H1 (cell line): ENCODE data around the gene CCNYL1. TPM values are rescaled to one million over a fixed set of nuclear protein-coding genes. Genes with fewer than 3 reads are reported as not detected.

Experiments
- CTCF ChIA-PET: fragments of 300-600 bp; sonication (Branson Sonifier 250); formaldehyde crosslinking; loops from one replicate; lab custom pipeline; 2021; ENCODE audit not compliant: partially characterized antibody; lab: Charles Lee
- POLR2A ChIA-PET: fragments of 300-600 bp; sonication (Branson Sonifier 250); formaldehyde crosslinking; loops from one replicate; lab custom pipeline; 2021; ENCODE audit warnings: inconsistent platforms; ENCODE audit not compliant: partially characterized antibody; lab: Charles Lee
- DNase-seq, 2 experiments: peaks; one replicate each; pipeline versions ENCODE4 v3.0.0 to v3.0.0-alpha.2; 2010 to 2022; ENCODE audit warnings: low spot score in 2 of 2, low read depth in 1 of 2, mixed read lengths in 1 of 2
- FAIRE-seq: peaks from 2 replicates; lab custom pipeline; 2011; peaks lifted over from hg19 to GRCh38; lab: Jason Lieb, UNC
- H2AFZ ChIP-seq: 2 replicates; pipeline ENCODE4 v1.8.1; 2012; ENCODE audit warnings: low read length, inconsistent platforms
- H2AK5ac ChIP-seq: 2 replicates; pipeline ENCODE4 v1.6.1; 2013; ENCODE audit warnings: low read depth, low read length
- H2BK120ac ChIP-seq: replicated peaks from 2 replicates; pipeline ENCODE3; 2013; ENCODE audit warnings: low read depth, low read length, inconsistent platforms
- H2BK12ac ChIP-seq: 2 replicates; pipeline ENCODE4 v1.6.1; 2013; ENCODE audit warnings: low read depth, low read length
- H2BK15ac ChIP-seq: 2 replicates; pipeline ENCODE4 v1.6.1; 2013; ENCODE audit warnings: low read length
- H2BK20ac ChIP-seq: 2 replicates; pipeline ENCODE4 v1.6.1; 2013; ENCODE audit warnings: low read length
- H2BK5ac ChIP-seq: 2 replicates; pipeline ENCODE4 v1.6.1; 2013; ENCODE audit warnings: low read depth, low read length
- H3K14ac ChIP-seq: 2 replicates; pipeline ENCODE4 v1.6.1; 2013; ENCODE audit warnings: inconsistent platforms; ENCODE audit not compliant: insufficient read length
- H3K18ac ChIP-seq: 2 replicates; pipeline ENCODE4 v1.6.1; 2013; ENCODE audit warnings: low read length; ENCODE audit errors: extremely low read depth
- H3K23ac ChIP-seq: 2 replicates; pipeline ENCODE4 v1.6.1; 2013; ENCODE audit warnings: inconsistent platforms; ENCODE audit not compliant: insufficient read length
- H3K23me2 ChIP-seq: 2 replicates; pipeline ENCODE4 v1.6.1; 2013; ENCODE audit warnings: low read depth, low read length
- H3K27ac ChIP-seq: 2 replicates; pipeline ENCODE4 v1.6.1; 2011; ENCODE audit warnings: low read depth, low read length, inconsistent platforms
- H3K27me3 ChIP-seq, 4 experiments: replicated peaks in 1 of 4; 1 replicate in 1 of 4; 2 replicates in 3 of 4; pipeline versions ENCODE4 v1.6.1 to v1.8.1; 2011 to 2013; ENCODE audit warnings: low read length in 3 of 4, mild to moderate bottlenecking in 3 of 4, inconsistent platforms in 2 of 4, mixed read lengths in 2 of 4, moderate library complexity in 1 of 4; ENCODE audit not compliant: control insufficient read depth in 3 of 4, insufficient read depth in 3 of 4; ENCODE audit errors: extremely low read depth in 1 of 4
- H3K36me3 ChIP-seq, 4 experiments: 2 replicates each; pipeline versions ENCODE4 v1.6.1 to v1.8.1; 2011 to 2013; ENCODE audit warnings: mild to moderate bottlenecking in 4 of 4, low read length in 3 of 4, moderate library complexity in 2 of 4, control low read depth in 1 of 4, inconsistent platforms in 1 of 4; ENCODE audit not compliant: insufficient read depth in 4 of 4, control insufficient read depth in 2 of 4
- H3K4ac ChIP-seq: replicated peaks from 2 replicates; pipeline ENCODE3; 2013; ENCODE audit warnings: low read length, low read depth, mixed read lengths, inconsistent platforms; ENCODE audit not compliant: insufficient read length
- H3K4me1 ChIP-seq, 4 experiments: replicated peaks in 1 of 4; 1 replicate in 1 of 4; 2 replicates in 3 of 4; pipeline versions ENCODE4 v1.6.1 to v1.8.1; 2011 to 2013; ENCODE audit warnings: low read length in 3 of 4, inconsistent platforms in 2 of 4, mixed read lengths in 1 of 4; ENCODE audit not compliant: insufficient read depth in 4 of 4, control insufficient read depth in 3 of 4
- H3K4me2 ChIP-seq, 2 experiments: 2 replicates each; pipeline versions ENCODE4 v1.6.1 to v1.8.1; 2011 to 2013; ENCODE audit warnings: low read depth in 2 of 2, low read length in 2 of 2, control low read depth in 1 of 2, inconsistent platforms in 1 of 2, mild to moderate bottlenecking in 1 of 2; ENCODE audit not compliant: insufficient read depth in 1 of 2
- H3K4me3 ChIP-seq, 4 experiments: fragments of 200-600, 300-600 bp in 1 of 4; sonication (generic), shearing (Covaris generic), sonication (Bioruptor Twin) in 1 of 4; 2 replicates each; pipeline versions ENCODE4 v1.5.1 to v1.8.1; 2011 to 2016; ENCODE audit warnings: low read length in 4 of 4, low read depth in 3 of 4, control low read depth in 2 of 4, inconsistent platforms in 2 of 4, mild to moderate bottlenecking in 2 of 4, mixed read lengths in 1 of 4, moderate library complexity in 1 of 4; ENCODE audit not compliant: insufficient read depth in 2 of 4; ENCODE audit errors: extremely low read depth in 1 of 4
- H3K56ac ChIP-seq: replicated peaks from 2 replicates; pipeline ENCODE3; 2013; ENCODE audit warnings: low read depth, mild to moderate bottlenecking, mixed read lengths, low read length, inconsistent platforms; ENCODE audit not compliant: insufficient read length
- H3K79me1 ChIP-seq: 2 replicates; pipeline ENCODE4 v1.6.1; 2013; ENCODE audit warnings: low read depth, low read length, control low read depth
- H3K79me2 ChIP-seq, 2 experiments: 2 replicates each; pipeline versions ENCODE4 v1.6.1 to v1.8.1; 2012 to 2013; ENCODE audit warnings: low read length in 2 of 2, mild to moderate bottlenecking in 2 of 2, inconsistent platforms in 1 of 2; ENCODE audit not compliant: insufficient read depth in 2 of 2, control insufficient read depth in 1 of 2
- H3K9ac ChIP-seq, 4 experiments: replicated peaks in 1 of 4; 1 replicate in 1 of 4; 2 replicates in 3 of 4; pipeline versions ENCODE4 v1.6.1 to v1.8.1; 2011 to 2013; ENCODE audit warnings: low read depth in 3 of 4, low read length in 3 of 4, control low read depth in 2 of 4, mild to moderate bottlenecking in 2 of 4, moderate library complexity in 2 of 4, inconsistent platforms in 1 of 4; ENCODE audit errors: extremely low read depth in 1 of 4
- H3K9me3 ChIP-seq, 2 experiments: 2 replicates each; pipeline versions ENCODE4 v1.6.1 to v1.8.1; 2012 to 2013; ENCODE audit warnings: mild to moderate bottlenecking in 2 of 2, moderate library complexity in 2 of 2, control low read depth in 1 of 2, inconsistent platforms in 1 of 2, low read depth in 1 of 2, low read length in 1 of 2, mixed read lengths in 1 of 2; ENCODE audit not compliant: insufficient read depth in 2 of 2
- H4K20me1 ChIP-seq, 2 experiments: replicated peaks in 1 of 2; 2 replicates each; pipeline versions ENCODE3 to v1.8.1; 2011 to 2013; ENCODE audit warnings: inconsistent platforms in 2 of 2, low read length in 2 of 2, mild to moderate bottlenecking in 1 of 2; ENCODE audit not compliant: insufficient read depth in 2 of 2, control insufficient read depth in 1 of 2
- H4K5ac ChIP-seq: 2 replicates; pipeline ENCODE4 v1.6.1; 2013; ENCODE audit warnings: low read length, low read depth, mixed read lengths, inconsistent platforms; ENCODE audit not compliant: insufficient read length
- H4K8ac ChIP-seq: 2 replicates; pipeline ENCODE4 v1.8.0; 2013; ENCODE audit warnings: mild to moderate bottlenecking, moderate library complexity, low read length, inconsistent platforms; ENCODE audit not compliant: insufficient read depth; ENCODE audit errors: extremely low read depth
- H4K91ac ChIP-seq: replicated peaks from 2 replicates; pipeline ENCODE3; 2013; ENCODE audit warnings: low read length, mixed read lengths, inconsistent platforms; ENCODE audit not compliant: insufficient read length
- ASH2L ChIP-seq: fragments of 200-600, 300-600 bp; sonication (generic); IDR thresholded peaks from one replicate; pipeline ENCODE4 v1.7.1; 2017; ENCODE audit warnings: low read length
- BACH1 ChIP-seq: IDR thresholded peaks from 2 replicates; pipeline ENCODE4 v1.6.1; 2012; ENCODE audit warnings: low read length, improper control_type of control experiment
- SIX5 ChIP-seq: IDR thresholded peaks from 2 replicates; pipeline ENCODE4 v1.6.1; 2011; ENCODE audit warnings: mild to moderate bottlenecking, low read depth, low read length
- SP4 ChIP-seq: IDR thresholded peaks from 2 replicates; pipeline ENCODE4 v1.6.1; 2012; ENCODE audit warnings: low read length, inconsistent platforms
- TCF12 ChIP-seq: IDR thresholded peaks from 2 replicates; pipeline ENCODE4 v1.6.1; 2011; ENCODE audit warnings: low read depth, mild to moderate bottlenecking, low read length
- WGBS, 2 experiments: shearing (Covaris generic) in 1 of 2; methylation state at CpG; one replicate each; pipeline versions ENCODE4 v1.1.6 to v1.1.7; 2013 to 2015; ENCODE audit warnings: low lambda C conversion rate in 2 of 2, mixed read lengths in 2 of 2, inconsistent platforms in 1 of 2, low coverage in 1 of 2, missing lambda C conversion rate in 1 of 2; ENCODE audit not compliant: insufficient replicate concordance in 2 of 2, insufficient coverage in 1 of 2, insufficient read length in 1 of 2; ENCODE audit errors: extremely low coverage in 1 of 2, missing lambda C conversion rate in 1 of 2; 5-methylcytosine and 5-hydroxymethylcytosine counted together
- polyA plus RNA-seq, 7 experiments: library from polyadenylated mRNA; depleted of rRNA in 3 of 7; stranded (reverse) in 5 of 7; unstranded in 2 of 7; fragments of >200 nt in 5 of 7; fragments of 200-250 nt in 2 of 7; gene quantifications; 1 replicate in 5 of 7; 2 replicates in 1 of 7; 4 replicates in 1 of 7; pipeline versions ENCODE4 v1.2.1 to v1.2.3, GENCODE V29; 2011 to 2013; ENCODE audit warnings: missing spikeins in 2 of 7, mixed read lengths in 2 of 7
- total RNA-seq: library from RNA; stranded (reverse); fragmentation: NEBNext Ultra II Directional; extraction: Animal tissue kit (Norgen Biotek cat#: 25700); gene quantifications from 2 replicates; pipeline ENCODE4 v1.2.1, GENCODE V29; 2021
- TF ChIP-seq, protein P1 (sequence below): IDR thresholded peaks from 2 replicates; pipeline ENCODE4 v1.6.1; 2012; ENCODE audit warnings: low read length, inconsistent platforms

The CCNYL1 gene
- total and polyA plus RNA-seq, 2 of the 8 experiments (the other 6 are each of a cell fraction or from before 2014, with no cell fraction given): 13.3 to 35.4 TPM

DNA sequence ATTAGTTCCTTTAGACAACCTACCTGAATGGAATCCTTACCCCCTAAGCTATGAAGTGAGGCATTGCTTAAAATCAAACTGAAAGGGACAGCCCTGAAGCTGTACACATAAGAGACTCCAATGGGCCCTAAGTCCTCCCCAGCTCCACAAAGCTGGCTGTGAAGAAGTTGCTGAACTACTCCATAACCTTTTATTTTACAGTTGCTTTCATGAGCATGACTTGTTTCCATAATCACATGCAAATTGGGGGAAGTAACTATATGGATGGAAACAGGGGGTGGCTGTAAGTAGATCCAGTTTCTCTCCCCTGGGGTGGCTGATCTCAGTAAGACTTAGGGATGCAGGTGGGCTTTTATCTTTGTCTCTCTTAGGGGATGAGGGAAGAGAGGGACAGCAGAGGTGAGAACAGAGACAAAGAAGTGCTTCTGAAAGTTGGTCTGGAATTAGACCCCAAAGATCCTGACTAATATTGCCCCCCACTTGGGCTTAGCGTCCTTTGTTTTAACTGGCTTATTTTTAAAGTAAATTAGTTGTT, 52.7 kb downstream of the CCNYL1 start:
- Histone ChIP-seq H2BK5ac (no peak overlapping the region), H3K4me2 (peak overlapping the region; percentile 75 to 86), H3K9ac (no peak overlapping the region), H3K4ac (no peak overlapping the region), H3K4me1 (peaks cover 15 to 49% (median 36%) of the 10 kb centered on the region in 4 experiments), H3K9me3 (no peaks in the 10 kb centered on the region), H3K18ac (no peak overlapping the region), H3K23me2 (peaks cover 23% of the 10 kb centered on the region), H4K8ac (no peak overlapping the region), H3K23ac (no peak overlapping the region), H3K4me3 (peak overlapping the region; percentile 15 to 96 (median 52); a peak in 5 of 8 replicates), H2AFZ (no peak overlapping the region), H4K5ac (no peak overlapping the region), H2AK5ac (no peak overlapping the region), H3K79me2 (peaks cover 33 to 88% of the 10 kb centered on the region in 2 experiments), H3K36me3 (peaks cover 7 to 87% (median 25%) of the 10 kb centered on the region in 4 experiments; a peak in 7 of 8 replicates), H4K20me1 (peaks cover 18 to 29% of the 10 kb centered on the region in 2 experiments), H2BK12ac (no peak overlapping the region), H3K56ac (no peak overlapping the region), H2BK20ac (no peak overlapping the region)
- POLR2A ChIA-PET: interaction anchor here (1.0 to 4.2 kb wide), 9 partner anchors 8 to 266 kb away, joined by 3 to 28 read pairs (median 4); partner anchors contain the start of gene METTL21A
- FAIRE-seq: no peak
- 0 out of 2 replicates have a peak, but pooled peaks have one; percentile 21 for TF ChIP-seq TCF12
- TF ChIP-seq, protein P1, sequence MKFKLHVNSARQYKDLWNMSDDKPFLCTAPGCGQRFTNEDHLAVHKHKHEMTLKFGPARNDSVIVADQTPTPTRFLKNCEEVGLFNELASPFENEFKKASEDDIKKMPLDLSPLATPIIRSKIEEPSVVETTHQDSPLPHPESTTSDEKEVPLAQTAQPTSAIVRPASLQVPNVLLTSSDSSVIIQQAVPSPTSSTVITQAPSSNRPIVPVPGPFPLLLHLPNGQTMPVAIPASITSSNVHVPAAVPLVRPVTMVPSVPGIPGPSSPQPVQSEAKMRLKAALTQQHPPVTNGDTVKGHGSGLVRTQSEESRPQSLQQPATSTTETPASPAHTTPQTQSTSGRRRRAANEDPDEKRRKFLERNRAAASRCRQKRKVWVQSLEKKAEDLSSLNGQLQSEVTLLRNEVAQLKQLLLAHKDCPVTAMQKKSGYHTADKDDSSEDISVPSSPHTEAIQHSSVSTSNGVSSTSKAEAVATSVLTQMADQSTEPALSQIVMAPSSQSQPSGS: 0 out of 2 replicates have a peak, but pooled peaks have one; percentile 32
- no peak for TF ChIP-seq SP4
- peak; percentile 40 for TF ChIP-seq ASH2L
- TF ChIP-seq BACH1: no peak
- TF ChIP-seq SIX5: no peak
- TF ChIP-seq, all 59 proteins: peak for 3
- no peak overlapping the region for H3K14ac ChIP-seq
- peaks cover 0 to 4% (median 0%) of the 10 kb centered on the region in 4 experiments; a peak in 1 of 7 replicates for H3K27me3 ChIP-seq
- H2BK120ac ChIP-seq: no peak overlapping the region
- no peak overlapping the region for H4K91ac ChIP-seq
- CTCF ChIA-PET: interaction anchor here (0.6 to 7.4 kb wide), 8 partner anchors 11 to 487 kb away, joined by 3 to 69 read pairs (median 4); no protein-coding TSS in a partner anchor
- no peak overlapping the region for H2BK15ac ChIP-seq
- DNase-seq: peak in 1 of 2 experiments; percentile 33
- H3K79me1 ChIP-seq: peaks cover 10% of the 10 kb centered on the region
- WGBS, 2 experiments: 45% methylated on average over 1 of the region's 1 CpG; no CpG with 5 or more reads in 1 of the 2 experiments
- no peak overlapping the region for H3K27ac ChIP-seq
